ENCODE data around the gene KEAP1.

The KEAP1 gene

GRCh38 chr19:10521461-10522171, 18.5 kb upstream of the KEAP1 start:
- no peak for DNase-seq

DNA sequence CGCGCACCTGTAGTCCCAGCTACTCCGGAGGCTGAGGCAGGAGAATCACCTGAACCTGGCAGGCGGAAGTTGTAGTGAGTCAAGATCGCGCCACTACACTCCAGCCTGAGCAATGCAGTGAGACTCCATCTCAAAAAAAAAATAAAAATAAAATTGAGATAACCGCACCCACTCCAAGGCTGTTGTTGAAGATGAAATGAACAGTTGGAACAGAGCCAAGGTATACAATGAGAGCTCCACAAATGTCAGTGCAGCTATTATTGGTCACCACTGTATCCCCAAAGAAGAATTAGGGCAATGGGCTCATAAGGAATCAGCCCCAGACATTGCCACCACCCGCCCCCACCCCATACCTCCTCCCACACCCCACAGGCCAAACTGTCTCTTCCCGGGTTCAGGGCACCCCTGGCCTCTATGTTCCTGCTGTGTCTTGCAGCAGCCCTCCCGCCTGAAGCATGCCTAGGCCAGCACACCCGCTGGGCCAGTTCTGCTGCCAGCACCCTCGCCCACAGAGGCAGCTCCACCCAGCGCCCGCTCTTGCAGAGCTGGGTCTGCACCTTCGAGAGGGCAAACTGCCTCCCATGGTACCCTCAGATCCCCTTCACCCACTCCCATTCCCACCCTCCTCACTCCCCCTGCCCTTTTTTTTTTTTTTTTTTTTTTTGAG, 17.6 kb upstream of the KEAP1 start:
- DNase-seq: no peak

GRCh38 chr19:10519421-10519820, 16.3 kb upstream of the KEAP1 start:
- DNase-seq: no peak

DNA sequence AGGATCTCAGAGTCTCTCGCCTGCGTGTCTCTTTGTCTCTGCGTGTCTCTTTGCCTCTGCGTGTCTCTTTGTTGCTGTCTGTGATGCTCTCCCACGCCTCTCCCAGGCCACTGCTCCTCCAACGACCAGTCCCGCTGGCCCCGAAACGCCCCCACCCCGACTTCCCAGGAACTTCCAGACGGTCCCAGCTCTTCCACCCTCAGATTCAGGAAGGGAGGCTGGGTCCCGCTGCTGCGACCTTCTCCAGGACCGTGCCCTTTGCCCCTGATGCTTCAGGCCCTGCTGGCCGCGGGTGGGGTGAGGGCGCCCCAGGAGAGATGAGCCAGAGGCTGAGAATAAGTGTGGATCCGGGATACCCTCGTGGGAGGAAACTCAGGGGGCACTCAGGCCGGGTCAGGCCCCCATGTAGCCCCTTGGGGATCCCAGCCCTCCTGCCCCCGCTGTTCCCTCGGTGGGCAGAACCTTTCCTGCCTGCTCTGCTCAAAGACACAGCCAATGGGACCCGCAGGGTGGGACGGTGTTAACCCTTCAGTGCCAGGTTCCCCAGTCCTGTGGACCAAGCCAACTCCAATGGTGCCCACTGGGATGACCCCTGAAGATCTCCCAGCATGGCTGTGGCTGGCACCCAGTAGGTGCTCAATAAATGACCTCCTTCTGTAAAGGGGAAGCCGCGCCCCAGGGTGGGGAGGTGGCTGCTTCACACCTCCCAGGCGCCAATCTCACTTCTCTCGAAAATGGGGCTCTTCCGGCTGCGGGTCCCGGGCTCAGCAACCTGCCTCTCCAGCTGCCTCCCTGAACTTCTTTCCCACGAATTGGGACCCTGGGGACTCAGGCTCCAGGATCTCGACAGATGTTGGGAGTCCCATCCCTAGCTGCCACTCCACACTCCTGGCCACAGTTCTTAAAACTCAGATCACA, 15.5 kb upstream of the KEAP1 start:
- DNase-seq: no peak

DNA sequence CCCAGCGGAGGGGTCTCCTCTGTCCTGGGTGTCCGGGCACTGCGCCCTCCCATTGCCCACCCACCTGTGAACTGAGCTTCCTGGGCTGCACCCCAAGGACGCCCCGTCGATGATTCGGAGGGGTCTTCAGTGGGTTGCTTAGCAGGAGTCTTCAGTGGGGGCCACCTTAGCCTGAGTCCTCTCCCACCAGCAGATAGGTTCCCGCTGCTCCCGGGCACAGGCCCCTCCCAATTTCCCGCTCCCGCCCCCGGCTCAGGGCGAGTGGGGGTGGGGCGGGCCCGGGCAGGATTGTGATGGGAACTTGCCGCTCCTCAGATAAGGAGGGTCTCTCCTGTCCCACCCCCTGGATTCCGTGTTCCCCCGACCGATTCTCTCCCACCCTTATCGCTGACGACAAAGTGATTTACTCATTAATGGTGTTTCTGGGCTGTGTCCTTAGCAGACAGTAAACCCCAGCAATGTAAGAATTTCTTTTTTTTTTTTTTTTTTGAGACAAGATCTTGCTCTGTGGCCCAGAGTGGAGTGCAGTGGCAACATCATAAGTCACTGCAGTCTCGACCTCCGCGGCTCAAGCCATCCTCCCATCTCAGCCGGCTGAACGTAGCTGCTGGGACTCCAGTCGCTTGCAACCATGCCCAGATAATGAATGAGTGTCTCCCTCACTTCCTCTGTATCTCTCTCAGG, 14.7 kb upstream of the KEAP1 start:
- no peak for DNase-seq

DNA sequence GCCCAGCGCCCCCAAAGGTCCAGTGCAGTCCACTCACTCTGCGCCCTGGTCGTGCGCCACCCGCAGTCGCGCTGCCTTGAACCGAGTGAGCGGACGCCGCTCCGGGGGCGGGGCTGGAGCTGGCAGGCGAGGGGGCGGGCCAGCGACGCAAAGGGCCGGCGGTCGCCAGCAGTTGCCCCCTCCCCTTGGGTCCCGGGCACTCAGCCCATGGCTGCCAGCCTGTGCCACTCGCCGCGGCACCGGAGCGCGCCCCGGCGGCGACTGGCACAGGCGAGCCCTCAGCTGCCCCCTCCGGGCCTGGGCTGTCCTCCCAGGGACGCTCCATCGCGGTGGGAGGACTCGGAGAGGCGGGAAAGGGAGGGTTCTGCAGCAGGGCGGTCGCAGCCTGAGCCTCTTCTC, 14.2 kb upstream of the KEAP1 start, which contains the start of gene S1PR5:
TSS of gene S1PR5 (minus strand) at position 87 of the 399 bp plus-strand sequence. CDS start 2,436 bp downstream, outside the sequence.
- no peak for DNase-seq

GRCh38 chr19:10516671-10517286, 13.6 kb upstream of the KEAP1 start:
- DNase-seq: no peak

DNA sequence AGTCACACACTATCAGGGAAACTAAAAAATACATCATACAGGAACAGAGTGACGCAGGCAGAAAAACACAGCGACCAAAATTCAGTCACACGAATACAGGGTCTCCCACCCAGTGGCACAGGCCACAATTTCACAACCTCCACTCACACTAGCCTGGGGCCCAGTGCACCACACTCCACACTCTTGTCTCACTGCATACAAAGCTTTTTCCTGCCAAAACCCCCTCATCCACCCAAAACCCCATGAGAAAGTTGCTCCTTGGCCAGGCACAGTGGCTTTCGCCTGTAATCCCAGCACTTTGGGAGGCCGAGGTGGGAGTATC, 12.9 kb upstream of the KEAP1 start:
- no peak for DNase-seq

GRCh38 chr19:10514211-10515145, 11.3 kb upstream of the KEAP1 start:
- DNase-seq: no peak

DNA sequence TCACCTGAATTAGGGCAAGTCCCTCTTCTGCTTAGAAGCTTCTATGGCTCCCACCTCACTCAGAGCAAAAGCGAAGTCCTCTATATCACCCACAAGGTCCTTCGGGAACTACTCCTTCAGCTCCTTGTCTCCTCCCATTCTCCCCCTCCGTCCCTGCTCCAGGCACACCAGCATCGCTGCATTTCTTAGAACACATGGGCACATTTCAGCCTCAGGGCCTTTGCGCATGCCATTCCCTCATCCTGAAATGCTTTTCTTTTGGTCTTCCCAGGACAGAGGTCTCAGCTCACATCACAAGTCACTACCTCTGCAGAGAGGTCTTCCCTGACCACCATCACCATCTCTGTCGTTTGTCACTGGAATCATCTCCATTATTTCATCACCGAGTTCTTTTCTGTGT, 10.1 kb upstream of the KEAP1 start:
- no peak for DNase-seq

DNA sequence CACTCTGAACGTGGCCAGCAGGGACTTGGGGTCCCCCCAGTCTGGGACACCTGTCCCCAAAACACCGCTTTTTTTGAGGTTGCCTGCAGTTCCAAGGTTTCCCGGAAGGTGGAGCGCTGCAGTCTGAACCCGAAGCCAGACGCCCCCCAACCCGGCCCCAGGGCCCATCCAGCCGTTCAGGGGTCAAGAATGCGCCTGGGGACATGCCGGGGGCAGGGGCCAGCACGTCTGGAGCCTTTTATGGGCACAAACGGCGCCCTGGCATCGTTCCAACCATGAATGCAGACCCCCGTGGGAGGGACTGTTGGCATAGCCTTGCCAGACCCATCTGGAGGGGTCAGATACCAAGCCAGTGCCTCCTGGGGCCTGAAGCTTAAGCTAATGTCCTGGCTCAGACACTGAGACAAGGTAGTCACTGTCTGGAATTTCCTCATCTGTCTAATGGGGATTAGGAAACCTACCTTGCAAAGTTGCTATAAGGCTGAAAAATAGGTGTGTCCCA, 7.2 kb upstream of the KEAP1 start:
- DNase-seq: no peak

- no peak for DNase-seq
These were observed 5.6 kb upstream of the KEAP1 start for GRCh38 chr19:10508707-10509106.

DNA sequence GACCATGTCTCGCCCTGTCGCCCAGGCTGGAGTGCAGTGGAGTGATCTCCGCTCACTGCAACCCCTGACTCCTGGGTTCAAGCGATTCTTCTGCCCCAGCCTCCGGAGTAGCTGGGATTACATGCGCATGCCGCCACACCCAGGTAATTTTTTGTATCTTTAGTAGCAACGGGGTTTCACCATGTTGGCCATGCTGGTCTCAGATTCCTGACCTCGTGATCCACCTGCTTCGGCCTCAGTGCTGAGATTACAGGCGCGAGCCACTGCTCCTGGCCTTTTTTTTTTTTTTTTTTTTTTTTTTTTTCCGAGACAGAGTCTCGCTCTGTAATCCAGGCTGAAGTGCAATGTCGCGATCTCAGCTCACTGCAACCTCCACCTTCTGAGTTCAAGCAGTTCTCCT, 4.9 kb upstream of the KEAP1 start:
- no peak for DNase-seq

DNA sequence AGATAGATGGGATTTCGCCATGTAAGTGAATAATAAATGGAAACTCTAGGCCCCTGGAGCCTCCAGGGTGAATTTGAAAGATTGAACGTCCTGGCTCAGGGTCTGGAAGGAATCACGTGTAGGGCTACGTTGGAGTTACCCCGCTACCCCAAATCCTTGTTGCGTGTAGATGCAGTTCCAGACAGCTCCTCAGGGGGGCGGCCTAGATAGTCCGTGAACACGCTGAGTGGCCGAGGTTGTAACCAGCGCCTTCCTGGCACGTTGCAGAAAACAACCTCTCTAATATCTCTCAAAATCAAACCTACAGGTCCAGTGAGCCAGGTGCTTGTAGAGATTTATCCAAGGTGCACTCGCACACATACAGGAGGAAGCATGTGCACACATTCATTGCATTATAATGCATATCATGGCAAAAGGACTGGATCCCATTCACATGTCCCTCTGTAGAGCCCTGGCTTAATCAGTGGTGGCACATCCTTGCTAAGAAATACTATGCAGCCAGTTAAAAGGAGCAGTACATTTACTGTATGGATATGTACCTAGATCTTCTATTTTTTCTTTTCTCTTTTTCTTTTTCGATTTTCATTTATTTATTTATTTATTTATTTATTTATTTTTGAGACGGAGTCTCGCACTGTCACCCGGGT, 2.5 kb upstream of the KEAP1 start:
- DNase-seq: peak; percentile 40

DNA sequence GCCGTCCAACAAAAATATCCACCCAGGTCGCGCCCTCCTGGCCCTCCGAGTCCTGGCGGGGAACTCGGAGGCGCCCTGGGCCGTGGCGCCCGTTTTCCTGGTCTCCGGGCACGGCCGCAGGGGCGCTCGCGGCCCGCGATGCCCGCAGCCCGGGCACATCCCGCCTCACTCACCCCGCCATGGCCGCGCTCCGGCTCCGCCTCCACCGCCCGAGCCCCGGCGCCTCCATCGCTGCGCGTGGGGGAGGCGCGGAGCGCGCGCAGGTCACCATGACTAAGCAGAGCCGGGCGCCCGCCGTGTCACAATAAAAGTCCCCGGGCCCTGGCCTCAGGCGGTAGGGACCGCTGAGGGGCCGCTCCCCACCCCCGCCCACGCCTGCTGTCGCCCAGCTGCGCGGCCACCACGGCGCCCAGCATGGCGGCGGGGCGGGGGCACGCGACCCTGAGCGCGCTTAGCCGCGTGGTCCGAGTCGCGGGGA, 593 bp downstream of the KEAP1 start:
- DNase-seq: peak; percentile 79

DNA sequence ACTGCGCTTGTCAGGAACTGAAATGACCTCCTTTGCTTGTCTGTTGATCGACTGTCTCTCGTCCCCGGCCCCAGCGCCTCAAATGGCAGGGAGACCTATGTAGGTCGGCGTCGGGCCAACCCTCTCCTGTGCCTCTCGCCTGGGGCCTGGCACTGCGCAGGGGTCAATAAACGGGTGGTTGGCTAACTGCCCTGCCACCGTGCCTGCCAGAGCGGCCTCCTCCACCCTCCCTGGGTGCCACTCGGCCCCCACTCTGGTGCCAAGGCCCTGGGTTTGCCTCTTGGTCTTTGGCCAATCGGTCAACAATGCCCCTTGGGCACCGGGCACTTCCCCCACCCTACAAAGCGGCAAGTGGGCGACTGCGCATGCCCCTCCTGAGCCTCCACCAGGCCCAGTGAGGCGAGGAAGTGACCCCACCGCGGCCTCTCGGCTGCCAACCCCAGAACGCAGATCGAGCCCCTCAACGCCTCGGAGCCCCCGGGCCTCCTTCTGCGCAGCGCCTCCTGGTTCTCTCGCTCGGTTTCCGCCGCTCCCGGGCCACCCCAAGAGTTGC, 1.1 kb downstream of the KEAP1 start:
- DNase-seq: no peak

DNA sequence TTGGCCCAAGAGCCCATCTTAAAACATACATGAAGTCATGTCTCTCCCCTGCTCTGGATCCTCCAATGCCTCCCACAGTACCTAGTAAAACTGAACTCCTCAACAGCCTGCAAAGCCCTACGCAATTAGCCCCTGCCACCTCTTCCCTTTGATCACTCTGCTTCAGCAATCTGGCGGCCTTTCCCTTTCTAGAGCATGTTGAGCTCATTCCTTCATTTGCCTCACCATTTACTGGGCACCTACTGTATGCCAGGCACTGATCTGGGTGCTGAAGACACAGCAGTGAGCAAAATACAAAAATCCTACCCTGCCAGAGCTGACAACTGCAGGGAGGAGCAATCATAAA, 2.9 kb downstream of the KEAP1 start:
- DNase-seq: no peak

- DNase-seq: no peak
These were observed 3.5 kb downstream of the KEAP1 start for GRCh38 chr19:10499550-10500246.

- DNase-seq: no peak
These were observed 5.8 kb downstream of the KEAP1 start for GRCh38 chr19:10497371-10497770.

Measured in SHP77 treated with DMSO at 0.1 percent for 48 hours (cell line).